Measurements from ENCODE around the gene GPR108.

The GPR108 gene

DNA sequence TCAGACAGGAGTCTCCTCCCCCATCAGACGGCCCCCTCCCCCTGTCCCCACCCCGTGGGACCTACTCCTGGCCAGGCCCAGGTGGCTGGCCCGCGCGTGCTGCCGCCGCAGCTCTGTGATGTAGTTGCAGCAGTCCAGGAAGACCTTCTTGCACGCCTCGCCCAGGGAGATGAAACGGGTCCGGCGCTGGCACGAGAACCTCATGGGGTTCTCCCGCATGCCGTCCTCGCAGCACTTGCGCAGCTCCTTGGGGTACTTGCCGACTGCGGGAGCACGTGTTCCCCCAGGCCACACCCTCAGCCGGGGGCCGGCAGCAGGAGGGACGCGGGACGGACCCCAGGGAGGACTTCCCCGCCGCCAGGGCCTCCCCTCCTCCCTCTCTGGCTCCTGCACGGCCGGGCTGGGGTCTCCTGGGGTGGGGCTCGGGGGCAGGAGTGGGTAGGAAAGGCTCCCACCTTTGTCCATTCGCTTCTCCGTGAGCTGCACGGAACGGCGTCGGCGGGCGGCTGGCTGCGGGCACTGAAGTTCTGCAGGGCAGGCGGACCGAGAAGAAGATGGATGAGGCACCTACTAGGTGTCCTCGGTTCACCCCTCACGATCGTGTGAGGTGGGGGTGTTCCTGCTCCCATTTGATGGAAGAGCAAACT is 30.2 kb downstream of the GPR108 start:
- DNase-seq (ENCODE audit: low read depth), result no peak

DNA sequence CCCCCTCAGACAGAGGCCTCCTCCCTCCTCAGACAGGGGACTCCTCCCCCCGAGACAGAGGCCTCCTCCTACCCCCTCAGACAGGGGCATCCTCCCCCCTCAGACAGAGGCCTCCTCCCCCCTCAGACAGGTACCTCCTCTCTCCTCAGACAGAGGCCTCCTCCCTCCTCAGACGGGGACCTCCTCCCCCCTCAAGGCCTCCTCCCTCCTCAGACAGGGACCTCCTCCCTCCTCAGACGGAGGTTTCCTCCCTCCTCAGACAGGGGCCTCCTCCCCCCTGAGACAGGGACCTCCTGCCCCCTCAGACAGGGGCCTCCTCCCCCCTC is 30.8 kb downstream of the GPR108 start:
- no peak for DNase-seq (ENCODE audit: low read depth)

DNA sequence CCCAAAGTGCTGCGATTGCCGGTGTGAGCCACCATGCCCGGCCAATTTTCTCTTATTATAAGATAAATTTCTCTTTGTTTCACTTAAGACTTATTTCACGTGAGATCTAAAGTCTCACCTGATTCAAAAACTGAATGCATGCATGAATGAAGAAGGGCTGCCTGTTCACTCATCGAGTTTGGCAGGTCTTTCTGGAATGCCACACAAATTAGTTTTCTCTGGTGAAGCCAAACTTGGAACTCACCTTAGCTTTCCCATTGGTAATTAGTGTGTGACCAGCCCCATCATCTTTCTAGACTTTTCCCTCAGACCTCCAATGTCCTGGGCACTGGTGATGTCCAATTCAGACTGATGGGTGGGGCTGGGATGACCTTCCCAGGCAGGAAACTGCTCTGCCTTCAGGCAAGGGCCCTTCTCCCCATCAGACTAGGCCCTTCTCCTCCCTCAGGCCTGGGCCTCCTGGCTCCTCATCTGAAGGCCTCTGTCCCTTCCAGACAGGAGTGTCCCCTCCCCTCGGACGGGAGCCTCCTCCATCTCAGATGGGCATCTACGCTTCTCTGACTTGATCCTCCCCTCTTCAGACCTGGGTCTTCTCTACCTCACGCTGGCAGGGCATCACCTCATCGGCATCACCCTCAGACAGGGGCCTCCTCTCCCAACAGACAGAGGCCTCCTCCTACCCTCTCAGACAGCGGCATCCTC is 31.3 kb downstream of the GPR108 start:
- no peak for DNase-seq (ENCODE audit: low read depth)

DNA sequence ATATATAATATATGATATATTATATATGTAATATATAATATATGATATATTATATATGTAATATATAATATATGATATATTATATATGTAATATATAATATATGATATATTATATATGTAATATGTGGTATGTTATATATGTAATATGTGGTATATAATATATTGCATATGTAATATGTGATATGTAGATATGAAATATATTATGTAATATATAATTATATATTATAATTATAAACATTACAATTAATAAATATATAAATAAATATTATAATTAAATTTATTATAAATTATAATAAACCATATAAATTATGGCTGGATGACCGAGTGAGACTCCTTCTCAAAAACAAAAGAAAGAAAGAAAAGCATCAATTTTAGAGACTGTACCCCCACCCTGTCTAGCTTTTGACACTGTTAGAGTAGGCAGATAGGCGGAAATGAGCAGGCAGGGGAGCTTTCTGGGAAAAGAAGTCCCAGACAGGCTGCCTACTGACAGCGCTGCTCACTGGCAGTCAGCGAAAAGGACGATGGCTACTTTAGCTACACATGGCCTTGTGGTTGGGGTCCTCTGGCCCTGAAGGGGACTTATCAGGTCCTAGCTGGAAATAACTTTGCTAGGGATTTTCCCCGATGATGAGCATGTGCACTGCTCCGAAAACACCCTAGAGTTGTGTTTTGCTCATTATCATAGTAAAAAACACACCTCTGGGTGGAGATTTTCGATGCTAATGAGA is 36.6 kb downstream of the GPR108 start:
- no peak for DNase-seq (ENCODE audit: low read depth)

DNA sequence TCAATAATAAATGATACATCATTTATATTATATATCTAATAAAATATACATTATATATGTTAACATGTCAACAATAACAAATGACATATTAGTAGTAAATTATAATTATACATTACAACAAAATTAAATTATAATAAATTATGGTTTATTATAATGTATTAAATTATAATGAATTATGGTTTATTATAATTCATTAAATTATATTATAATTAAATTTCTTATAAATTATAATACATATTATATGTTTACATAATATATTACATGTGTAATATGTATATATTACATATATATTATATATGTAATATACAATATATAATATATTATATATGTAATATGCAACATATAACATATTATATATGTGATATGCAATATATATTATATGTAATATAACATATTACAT is 37.4 kb downstream of the GPR108 start:
- no peak for DNase-seq (ENCODE audit: low read depth)

DNA sequence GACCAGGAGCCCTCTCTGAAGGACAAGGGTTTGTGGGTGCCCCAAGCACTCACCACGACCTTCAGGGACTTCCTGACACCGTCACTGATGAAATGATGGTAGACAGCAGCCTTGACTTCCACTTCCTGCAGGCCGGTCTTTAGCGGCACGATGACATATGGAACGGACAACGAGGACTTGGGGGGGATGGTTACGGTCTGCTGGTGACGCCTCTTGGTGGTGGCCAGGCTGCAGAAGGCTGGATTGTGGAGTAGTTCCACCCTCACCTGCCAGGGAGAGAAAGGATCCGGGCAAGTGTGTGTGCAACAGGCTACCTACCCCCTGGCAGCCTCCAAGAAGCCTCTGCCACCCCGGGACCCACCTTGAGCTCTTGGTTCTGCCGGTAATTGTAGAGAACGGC is 40.1 kb downstream of the GPR108 start:
- DNase-seq (ENCODE audit: low read depth), result no peak

DNA sequence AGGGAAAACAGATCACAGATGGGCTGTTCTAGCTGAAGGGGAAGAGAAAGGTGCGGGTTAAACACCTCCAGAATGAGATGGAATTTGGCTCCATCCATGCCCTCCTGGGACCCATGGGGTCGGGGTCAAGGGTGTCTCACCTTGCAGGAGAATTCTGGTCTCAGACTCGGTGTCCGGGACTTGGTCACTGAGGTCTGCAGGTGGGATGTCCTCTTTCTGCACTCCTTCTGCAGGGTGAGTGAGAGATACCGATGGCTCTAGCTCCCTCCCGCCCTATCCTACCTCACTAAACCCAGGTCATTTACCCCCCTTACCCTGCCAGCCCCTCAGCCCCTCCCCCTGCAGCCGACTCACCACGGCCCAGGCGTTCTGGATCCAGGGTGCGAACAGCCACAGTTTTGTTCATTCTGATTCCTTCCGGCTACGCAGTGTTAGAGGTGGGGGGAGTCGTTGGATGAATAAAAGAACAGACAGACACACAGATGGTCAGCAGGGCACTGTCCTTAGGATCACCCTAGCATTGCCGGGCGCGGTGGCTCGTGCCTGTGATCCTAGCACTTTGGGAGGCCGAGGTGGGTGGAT is 41.0 kb downstream of the GPR108 start:
- DNase-seq (ENCODE audit: low read depth), result no peak

DNA sequence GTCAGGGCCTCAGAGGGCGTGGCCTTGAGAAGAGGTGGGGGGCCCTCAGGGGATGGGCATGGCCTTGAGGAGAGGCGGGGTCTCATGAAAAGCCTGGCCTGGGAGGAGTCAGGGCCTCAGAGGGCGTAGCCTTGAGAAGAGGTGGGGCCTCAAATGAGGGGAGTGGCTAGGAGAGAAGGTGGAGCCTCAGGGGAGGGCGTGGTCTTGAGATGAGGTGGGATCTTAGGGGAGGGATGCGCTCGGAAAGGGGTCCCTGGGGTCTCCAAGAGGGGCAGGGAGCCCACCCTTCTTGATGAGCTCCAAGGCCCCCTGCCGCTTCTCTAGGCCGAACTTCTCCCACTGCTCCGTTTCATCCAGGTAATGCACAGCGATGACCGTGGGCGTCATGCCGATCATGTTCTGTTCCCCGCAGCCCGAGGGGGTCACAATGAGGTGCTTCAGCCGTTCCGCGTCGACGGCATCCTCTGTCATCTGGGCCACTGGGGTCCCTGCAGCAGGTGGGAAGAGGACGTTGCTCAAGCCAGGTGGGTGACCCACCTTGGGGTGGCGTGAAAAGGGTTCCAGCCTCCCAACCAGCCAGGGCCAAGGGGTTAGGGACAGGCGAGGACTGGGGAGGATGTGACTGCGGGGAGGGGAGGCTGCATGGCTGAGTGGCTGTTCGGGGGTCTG is 43.1 kb downstream of the GPR108 start:
- DNase-seq (ENCODE audit: low read depth), result no peak

DNA sequence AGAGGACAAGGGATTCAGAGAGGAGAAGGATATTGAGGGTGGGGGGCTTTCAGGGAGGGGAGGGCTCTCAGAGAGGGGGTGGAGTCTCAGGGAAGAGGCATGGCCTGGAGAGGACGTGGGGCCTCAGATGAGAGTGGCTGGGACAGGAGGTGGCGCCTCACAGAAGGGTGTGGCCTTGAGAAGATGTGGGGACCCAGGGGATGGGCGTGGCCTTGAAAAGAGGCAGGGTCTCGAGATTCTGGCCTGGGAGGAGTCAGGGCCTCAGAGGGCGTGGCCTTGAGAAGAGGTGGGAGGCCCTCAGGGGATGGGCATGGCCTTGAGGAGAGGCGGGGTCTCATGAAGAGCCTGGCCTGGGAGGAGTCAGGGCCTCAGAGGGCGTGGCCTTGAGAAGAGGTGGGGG is 43.7 kb downstream of the GPR108 start:
- DNase-seq (ENCODE audit: low read depth), result no peak

DNA sequence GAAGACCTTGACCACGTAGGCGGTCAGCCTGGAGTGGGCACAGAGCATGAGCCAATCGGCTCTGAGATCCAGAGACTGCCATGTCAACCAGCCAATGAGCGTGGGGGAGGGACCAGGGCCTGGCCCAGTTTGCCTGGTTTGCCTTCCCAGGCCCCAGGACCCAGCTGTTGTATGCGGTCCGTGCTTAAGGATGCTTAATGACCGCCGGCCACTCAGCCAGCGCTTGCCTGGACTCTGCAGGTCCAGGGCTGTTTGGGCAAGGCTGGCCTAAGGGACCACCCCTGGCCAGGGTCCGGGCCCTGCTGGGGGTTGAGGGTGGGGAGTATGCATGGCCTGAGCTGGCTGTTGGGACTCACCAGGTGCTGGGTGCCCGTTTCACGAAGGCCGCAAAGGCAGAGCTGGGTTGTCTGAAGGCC is 44.3 kb downstream of the GPR108 start:
- DNase-seq (ENCODE audit: low read depth), result no peak

DNA sequence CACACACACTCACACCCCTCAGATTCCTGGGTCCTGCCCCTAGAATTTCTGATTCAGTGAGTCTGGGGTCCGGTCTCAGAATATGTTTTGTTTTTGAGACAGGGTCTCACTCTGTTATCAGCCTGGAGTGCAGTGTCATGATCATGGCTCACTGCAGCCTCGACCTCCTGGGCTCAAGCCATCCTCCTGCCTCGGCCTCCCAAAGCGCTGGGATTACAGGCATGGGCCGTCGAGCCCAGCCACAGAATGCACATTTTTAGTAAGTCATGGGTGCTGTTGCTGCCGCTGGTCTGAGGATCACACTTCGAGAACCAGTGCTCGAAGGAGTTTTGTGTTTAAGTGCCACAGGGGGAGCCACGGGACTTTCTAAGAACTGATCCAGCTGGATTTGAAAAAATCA is 45.4 kb downstream of the GPR108 start:
- DNase-seq (ENCODE audit: low read depth), result no peak

DNA sequence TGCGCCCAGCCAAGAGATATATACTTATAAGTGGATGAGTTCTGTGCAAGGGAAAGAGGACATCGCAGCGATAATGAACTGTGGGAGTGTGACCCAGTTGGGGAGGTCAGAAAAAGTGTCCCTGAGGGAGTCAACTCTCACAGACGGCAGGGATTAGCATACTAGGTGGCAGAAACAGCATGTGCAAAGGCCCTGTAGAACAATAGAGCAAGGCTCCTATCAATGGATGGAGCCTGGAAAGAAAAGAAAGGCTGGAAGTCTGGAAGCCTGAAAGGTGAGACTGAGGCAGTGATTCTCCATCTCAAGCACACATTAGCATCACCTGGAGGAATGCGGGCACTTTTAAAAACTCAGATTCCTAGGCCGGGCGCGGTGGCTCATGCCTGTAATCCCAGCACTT is 46.0 kb downstream of the GPR108 start:
- DNase-seq (ENCODE audit: low read depth), result no peak

DNA sequence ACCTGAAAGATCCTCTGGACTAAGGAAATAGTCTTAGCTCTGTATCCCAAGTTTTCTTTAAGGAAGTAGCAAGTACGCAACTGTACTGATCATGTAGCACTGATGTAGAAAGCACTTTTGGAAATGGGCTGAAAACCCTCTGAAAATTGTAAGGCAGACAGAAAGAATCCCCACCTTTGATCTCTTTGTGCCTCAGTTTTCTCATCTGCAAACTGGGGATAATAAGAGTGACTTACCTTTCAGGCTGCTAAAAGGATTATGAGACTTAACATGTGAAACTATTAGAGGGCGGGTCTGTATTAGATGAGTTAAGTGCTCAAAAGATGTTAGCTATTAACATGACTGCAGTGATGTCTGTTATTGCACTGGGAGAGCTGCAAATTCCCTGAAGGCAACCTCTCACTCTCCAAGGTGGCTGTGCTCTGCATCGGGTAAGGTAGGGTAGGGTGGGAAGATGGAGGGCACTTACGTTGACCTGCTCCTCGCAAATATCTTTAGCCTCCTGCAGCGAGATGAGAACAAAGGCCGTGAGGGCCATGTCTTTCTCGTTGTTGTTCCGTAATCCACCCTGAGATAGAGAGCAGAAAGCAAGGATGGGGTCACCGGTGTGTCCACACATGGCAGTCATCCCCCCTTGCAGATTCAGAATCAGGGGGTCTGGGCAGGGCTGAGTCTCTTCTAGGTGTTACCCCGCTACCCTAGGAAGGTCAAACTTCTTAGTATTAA is 47.1 kb downstream of the GPR108 start:
- DNase-seq (ENCODE audit: low read depth), result no peak

DNA sequence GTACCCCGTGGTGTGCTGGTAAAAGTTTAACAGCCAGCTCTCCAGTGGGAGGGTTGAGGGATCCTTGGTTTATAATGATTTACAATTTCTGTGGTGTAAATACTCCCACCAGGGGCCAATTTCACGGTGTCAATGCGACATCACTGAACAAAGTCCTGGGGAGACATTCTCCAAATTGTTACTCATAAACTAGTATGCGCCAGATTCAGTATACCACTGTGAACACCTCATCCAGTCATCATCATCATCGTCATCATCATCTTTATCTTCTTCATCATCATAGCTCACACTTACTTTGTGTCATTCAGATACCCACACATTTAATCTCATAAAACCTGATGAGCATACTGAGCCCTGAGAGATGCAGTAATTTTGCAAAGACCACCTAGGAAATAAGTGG is 50.3 kb downstream of the GPR108 start:
- DNase-seq (ENCODE audit: low read depth), result no peak

DNA sequence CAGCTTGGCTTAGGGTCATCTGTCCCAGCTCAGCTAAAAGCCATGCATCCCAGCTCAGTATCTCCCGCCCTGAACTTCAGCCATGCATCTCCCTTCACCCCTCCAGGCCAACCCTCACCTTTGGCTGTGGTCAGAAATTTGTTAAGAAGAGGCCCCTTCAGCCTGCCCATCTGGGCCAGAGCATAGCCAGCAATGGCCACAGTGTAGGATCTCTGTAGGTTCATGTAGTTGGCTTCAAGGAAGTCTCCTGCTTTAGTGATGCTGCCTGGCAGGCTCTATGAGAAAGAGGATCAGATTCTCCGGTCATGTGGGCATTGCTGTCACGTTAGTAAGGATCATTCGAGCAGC is 50.8 kb downstream of the GPR108 start:
- no peak for DNase-seq (ENCODE audit: low read depth)

DNA sequence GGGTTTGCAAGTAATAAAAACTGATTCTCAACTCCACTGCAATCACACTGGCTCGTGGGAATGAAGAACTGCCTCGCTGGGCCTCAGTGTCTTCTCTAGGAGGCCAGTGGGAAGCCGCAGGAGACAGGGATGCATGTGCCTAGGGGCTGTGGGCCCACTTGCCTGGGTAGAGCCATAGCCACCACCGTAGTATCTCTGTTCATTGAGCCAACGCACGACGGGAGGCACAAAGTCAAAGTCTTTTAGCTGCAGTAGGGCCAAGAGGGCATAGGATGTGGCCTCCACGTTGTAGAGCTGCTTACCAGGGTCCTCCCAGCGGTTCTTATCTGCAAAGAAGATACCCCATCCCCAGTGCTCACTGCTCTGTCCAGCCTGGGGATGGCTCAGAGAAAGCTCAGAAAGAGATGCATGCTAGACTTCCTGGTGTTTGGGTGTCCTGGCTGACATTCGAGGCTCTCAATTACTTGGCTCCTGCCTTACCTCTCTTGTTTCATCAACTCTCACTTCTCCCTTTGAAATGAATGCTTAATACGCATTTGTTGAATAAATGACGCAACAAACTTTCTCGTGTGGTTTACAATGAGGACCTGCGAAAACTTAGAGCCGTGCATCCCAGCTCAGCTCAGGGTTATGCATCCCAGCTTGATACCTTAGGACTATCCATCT is 51.3 kb downstream of the GPR108 start:
- no peak for DNase-seq (ENCODE audit: low read depth)

DNA sequence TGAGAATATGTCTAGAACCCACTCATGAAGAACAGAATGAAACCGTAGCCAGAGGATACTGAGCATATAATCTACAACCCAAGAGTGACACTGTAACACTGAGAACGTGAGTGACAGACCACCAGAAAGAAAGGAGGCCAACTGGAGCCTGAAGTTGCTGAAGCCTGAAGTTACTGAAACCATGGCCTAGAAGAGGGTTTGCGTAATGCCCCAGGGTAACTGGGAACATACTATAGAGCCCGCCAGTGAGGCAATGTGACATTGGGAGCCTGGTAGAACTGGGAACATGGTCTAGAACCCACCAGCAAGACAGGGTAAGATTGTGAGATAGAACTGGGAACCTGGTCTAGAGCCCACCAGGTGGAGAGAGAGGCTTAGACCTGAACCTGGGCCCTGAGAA is 51.9 kb downstream of the GPR108 start:
- no peak for DNase-seq (ENCODE audit: low read depth)

DNA sequence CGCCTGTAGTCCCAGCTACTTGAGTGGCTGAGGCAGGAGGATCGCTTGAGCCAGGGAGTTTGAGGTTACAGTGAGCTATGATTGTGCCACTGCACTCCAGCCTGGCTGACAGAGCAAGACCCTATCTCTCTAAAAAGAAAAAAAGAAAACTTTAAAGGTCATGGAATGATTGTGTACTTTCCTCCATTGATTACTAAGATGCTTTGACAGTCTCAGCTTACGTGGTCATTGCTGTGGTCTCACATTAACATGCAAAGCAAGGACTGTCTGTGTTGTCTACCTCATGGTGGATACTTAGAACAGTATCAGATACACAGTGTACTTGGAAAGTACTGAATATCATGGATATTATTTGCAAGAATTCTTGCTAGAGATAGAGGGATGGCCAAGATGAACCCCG is 53.4 kb downstream of the GPR108 start:
- no peak for DNase-seq (ENCODE audit: low read depth)

DNA sequence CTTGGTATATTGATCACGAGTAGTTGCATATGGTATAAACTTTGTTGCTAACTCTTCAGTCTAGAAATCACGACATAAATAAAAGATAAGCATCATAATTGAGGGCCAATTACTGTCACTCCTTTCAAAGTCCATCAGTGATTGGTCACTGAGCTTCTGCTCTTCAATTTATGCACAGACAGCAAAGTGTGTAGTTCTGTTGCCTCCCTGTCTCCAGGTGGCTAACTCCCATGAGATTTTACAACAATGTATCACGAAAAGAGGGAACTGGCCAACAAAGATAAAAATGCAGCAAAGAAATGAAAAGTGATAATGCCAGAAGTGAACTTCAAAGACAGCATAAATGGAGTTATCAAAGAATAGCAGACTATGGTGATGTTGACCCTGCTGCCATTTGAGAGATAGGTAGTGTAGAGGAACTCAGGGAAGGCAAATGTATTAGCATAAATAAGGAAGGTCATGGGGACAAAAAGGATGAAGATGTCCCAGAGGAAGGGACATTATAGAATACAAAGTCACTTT is 54.7 kb downstream of the GPR108 start:
- no peak for DNase-seq (ENCODE audit: low read depth)

DNA sequence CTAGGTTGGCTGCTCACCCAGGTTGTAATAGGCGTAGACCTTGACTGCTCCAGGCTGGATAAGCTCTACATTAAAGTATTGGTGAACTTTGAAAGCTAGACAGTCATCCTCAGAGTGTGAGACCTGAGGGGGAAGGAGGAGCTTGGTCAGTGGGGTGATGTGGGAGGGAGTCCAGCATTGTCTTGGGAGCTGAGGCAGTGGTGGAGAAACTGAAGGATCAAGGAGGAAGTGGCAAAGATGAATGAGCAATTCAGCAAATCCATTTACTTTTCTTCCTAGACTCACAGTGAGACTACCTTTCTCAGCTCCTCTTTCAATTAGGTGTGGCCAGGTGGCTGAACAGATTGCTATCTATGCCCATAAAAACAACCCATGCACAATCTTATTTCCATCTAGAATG is 57.2 kb downstream of the GPR108 start:
- no peak for DNase-seq (ENCODE audit: low read depth)
